Tibial nerve (tissue), 4 donors: ENCODE data around the gene SLC43A3.

ENCODE experiments used
- EP300 ChIP-seq, 2 donors: sonication (generic); formaldehyde crosslinking; IDR thresholded peaks; one replicate each; pipeline ENCODE4 v1.6.1; 2017; ENCODE audit warnings: antibody characterized with exemption in 2 of 2, mild to moderate bottlenecking in 1 of 2
- POLR2A ChIP-seq, 2 donors: fragments of 450-650 bp; IDR thresholded peaks; one replicate each; pipeline ENCODE4 v1.6.1; 2017; ENCODE audit warnings: antibody characterized with exemption in 2 of 2, mild to moderate bottlenecking in 2 of 2, moderate library complexity in 2 of 2
- TF ChIP-seq, protein P1 (sequence below), 5 experiments: fragments of 200-600 bp in 3 of 5; fragments of 450-650 bp in 2 of 5; sonication (generic) in 3 of 5; IDR thresholded peaks; one replicate each; pipeline ENCODE4 v1.5.1; 2016 to 2019; ENCODE audit warnings: antibody characterized with exemption in 5 of 5, mild to moderate bottlenecking in 3 of 5, moderate library complexity in 2 of 5

GRCh38 chr11:57357856-57358255 lies 69.1 kb downstream of the SLC43A3 start:
- TF ChIP-seq, protein P1, sequence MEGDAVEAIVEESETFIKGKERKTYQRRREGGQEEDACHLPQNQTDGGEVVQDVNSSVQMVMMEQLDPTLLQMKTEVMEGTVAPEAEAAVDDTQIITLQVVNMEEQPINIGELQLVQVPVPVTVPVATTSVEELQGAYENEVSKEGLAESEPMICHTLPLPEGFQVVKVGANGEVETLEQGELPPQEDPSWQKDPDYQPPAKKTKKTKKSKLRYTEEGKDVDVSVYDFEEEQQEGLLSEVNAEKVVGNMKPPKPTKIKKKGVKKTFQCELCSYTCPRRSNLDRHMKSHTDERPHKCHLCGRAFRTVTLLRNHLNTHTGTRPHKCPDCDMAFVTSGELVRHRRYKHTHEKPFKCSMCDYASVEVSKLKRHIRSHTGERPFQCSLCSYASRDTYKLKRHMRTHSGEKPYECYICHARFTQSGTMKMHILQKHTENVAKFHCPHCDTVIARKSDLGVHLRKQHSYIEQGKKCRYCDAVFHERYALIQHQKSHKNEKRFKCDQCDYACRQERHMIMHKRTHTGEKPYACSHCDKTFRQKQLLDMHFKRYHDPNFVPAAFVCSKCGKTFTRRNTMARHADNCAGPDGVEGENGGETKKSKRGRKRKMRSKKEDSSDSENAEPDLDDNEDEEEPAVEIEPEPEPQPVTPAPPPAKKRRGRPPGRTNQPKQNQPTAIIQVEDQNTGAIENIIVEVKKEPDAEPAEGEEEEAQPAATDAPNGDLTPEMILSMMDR (IDR thresholded peaks at IDR 0.05), result no peak
- TF ChIP-seq POLR2A (IDR thresholded peaks at IDR 0.05) (no peak), EP300 (IDR thresholded peaks at IDR 0.05) (no peak)
